Fibroblast of skin of back (primary cell): Measurements from ENCODE around the gene PFDN2.
"Not testable (repeated sequence)": the region's sequence is repeated elsewhere in the genome, so short reads cannot be mapped to it uniquely, and the experiment has no call there.

Experiments
- DNase-seq: peaks from one replicate; pipeline ENCODE4 v3.0.0-alpha.2; 2013

Gene PFDN2

DNA sequence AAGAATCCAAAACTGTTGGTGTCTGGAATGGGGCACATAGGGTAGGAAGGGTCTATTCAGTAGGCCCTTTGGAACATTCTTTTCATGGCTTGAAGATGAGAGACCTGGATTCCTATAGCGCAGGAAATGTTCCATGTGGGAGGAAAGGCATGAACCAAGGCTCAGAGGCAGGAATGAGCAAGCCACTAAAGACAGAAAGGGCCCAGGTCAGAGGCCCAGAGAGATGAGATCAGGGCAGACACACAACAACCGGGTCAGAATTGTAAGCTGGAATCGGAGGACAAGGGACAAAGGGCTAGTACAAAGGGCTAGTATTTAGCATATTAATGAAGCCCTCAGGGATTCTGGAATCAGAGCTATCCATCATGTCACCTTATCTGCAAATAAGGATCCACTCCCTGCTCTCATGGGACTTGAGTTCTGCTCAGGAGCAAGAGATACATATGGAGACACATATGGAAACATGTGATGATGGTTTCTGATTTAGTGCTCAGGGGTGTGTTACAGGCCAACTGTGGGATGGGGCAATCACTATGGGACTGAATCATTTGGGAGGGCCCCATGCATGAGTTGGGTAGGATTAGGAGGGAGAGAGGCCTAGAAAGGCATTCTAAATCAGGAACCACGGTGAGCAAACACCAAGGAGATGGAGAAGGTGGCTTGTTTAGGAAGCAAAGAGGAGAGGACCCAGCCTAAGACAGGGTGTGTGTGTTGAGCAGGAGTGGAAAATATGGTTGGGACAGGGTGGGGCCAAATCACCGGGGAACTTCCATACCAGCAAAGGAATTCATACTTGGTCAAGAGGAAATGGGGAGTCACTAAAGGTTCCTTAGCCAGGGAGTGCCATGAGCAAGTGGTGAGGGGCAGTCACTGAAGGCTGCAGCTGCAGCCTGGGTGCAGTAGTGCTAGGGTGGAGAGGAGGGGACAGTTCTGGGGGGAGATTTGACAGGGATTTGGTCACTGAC, 37.1 kb downstream of the PFDN2 start:
- DNase-seq = peak; percentile 40

GRCh38 chr1:161079436-161080110, 38.3 kb downstream of the PFDN2 start:
- DNase-seq = no peak

DNA sequence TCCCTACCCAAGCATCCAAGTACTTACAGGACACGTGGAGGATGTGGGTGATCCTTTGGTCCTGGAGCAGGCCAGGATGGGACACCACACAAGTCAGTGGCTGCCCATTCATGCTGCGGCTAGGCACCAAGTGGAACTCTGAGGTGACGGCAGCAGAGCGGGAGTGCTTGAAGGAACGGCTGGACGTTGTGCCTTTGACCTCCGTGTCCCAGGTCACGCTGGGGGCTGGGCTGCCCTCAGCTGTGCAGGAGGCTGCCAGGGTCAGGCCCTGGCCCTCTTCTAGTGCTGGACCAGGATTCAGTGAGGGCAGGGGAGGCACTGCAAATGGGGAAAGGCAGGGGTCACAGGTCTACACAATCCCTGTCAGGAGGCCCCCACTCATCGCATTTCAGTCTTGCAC, 40.4 kb downstream of the PFDN2 start:
- no peak for DNase-seq

GRCh38 chr1:161076410-161076809, 41.4 kb downstream of the PFDN2 start:
- DNase-seq = no peak

- DNase-seq = no peak
These were observed 43.0 kb downstream of the PFDN2 start for GRCh38 chr1:161074676-161075368.

DNA sequence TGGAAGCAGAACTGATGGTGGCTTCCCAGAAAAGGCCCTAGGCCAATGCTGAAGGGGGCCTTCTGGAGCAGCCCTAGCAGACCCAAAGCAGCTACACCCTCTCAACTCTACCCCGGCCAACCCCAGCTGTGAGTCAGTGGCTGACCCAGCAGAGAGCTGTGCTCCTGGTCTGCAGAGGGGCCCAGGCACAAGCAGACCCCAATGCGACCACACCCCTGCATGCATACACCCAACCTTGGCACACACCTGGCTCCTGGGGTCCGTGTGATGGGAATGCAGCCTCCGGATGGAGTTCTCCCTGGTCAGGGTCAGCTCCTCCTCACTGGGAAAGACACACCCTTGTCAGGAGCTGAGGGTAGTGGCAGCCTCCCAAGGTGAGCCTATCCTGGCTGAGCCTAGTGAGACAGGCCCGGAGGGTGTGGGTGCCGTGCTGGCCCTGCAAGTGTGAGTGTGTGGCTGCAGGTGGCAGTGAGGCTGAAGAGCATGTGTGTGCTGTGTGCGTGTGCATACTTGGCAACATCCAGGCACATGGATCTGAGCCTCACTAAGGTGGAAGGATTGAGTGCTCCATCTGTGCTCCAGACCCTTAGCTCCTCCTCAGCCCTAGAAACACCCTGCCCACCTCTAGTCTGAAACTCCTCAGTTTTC, 44.2 kb downstream of the PFDN2 start:
- DNase-seq = no peak

DNA sequence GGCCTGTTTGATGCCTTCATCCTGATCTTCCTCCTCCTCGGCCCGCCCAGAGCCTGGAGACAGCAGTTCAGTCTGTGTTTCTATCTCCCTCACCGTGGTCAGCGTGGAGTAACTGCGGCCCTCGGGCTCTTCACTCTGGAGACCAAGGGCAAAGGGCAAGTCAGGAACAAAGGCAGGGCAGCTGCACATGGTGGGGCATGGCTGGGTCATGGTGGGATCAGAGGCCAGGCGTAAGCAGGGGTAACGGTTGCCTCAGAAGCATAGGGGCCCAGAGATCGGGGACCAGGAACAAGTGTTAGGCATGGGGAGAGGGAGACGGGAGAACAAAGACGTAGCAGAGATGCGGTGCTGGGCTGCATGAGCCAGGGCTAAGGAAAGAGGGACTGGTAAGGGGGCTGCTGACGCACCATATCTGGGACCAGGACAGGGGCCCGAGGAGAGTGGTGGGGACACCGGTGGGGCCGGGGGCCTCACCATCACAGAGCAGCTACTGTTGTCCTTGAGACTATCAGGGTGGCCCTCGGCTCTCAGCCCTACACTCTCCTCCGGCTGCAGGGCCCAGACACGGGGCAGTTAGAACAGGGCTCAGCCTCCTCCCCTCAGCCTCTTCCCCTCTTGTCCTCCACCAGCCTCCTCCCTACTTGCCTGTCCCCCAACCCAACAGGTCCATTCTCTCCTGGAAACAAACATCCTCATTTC, 44.9 kb downstream of the PFDN2 start:
- DNase-seq = no peak

DNA sequence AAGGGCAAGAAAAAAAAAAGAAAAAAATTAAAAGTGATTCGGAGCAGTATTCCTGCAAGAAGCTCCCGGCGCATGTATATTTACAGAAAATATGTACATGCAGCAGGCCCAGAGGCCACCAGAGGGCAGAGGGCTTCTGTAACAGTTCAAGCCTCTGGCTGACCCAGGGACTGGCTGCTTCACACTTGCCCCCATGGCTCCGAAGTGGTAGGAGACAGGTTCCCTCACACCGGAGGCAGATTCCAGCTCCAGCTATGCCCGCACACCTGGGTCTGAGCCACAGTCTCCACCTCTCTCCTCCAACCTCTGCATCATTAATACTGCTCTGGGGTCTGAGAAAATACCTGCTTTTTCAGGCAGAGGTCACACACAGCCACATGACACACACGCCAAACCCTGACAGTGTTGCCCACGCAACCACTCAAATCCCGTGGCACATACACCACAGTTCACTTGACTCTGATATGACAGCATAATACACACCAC, 45.9 kb downstream of the PFDN2 start:
- peak; percentile 42 for DNase-seq

- DNase-seq = no peak
These were observed 47.1 kb downstream of the PFDN2 start for GRCh38 chr1:161070761-161071160.

DNA sequence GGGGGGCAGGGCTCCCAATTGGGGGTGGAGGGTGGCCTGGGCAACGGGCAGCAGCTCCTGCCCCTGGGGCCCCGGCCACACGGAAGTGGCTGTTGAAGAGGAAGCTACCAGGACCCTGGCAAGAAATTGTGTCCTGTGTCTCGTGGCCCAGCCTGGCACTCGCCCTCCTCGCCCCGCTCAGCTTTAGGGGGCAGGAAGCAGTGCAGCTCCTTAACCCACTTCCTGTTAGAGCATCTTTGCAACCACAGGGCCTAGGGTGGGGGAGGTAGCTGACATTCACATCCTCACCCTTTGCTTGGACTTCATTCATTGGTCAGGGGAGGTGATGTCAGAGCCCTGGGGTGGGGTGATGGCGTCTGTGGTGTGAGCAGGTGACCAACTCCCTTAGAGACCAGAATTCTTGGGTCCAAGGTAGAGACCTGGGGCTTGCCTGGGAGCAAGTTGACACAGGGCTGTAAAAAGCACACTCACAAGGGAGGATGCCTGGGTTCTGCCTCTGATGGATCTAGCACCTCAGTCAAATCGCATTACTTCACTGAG, 48.0 kb downstream of the PFDN2 start, which contains the start of gene ARHGAP30:
ARHGAP30 (minus strand) TSS at position 161 of the 540 bp plus-strand sequence. CDS start 267 bp downstream, outside the sequence.
- DNase-seq = no peak

DNA sequence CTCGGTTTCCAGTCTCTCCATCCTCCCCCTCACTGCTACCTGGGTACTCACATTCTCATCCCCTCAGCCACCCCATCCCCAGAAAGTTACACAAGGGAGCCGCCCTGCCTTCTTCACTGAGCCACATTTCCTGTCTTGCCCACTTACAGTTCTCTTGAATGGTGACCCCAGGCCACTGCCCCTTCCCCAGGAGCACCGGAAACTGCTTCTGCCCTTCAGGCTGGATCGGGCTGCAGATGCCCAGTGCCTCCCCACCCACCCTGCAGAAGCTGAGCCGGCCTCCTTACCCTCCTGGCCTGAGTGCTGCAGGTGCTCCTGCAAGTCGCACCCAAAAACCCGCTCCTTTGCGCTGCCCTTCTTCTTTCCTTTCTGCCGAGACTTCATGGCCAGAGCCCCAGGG, 48.6 kb downstream of the PFDN2 start:
- DNase-seq = no peak

- peak; percentile 25 for DNase-seq
These were observed 49.3 kb downstream of the PFDN2 start for GRCh38 chr1:161068306-161069234.

DNA sequence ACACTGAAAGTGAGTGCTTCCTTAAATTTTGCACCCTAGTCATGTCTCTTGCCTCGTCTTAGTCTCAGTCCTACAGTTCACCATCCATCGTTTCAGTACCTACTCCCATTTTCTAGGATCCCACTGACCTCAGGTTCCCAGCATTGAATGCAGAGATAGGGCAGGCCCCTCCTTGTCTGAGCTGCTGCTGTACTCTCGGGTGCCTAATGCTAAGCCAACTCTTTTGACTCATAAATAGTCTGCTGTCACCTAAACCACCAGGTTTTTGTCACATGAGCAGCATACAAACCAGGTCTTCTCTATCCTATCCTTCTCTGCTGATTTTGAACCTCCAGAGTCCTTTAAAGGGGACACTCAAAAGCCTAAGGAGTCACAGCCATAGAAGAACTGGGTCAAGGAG, 51.1 kb downstream of the PFDN2 start:
- DNase-seq = no peak

GRCh38 chr1:161065681-161066080, 52.2 kb downstream of the PFDN2 start:
- not testable (repeated sequence) for DNase-seq

- not testable (repeated sequence) for DNase-seq
These were observed 53.9 kb downstream of the PFDN2 start for GRCh38 chr1:161063936-161064335.

- DNase-seq = no peak
These were observed 56.4 kb downstream of the PFDN2 start for GRCh38 chr1:161061419-161061818.

GRCh38 chr1:161059293-161059692, 58.5 kb downstream of the PFDN2 start:
- no peak for DNase-seq

- no peak for DNase-seq
These were observed 63.0 kb downstream of the PFDN2 start for GRCh38 chr1:161054805-161055204.

DNA sequence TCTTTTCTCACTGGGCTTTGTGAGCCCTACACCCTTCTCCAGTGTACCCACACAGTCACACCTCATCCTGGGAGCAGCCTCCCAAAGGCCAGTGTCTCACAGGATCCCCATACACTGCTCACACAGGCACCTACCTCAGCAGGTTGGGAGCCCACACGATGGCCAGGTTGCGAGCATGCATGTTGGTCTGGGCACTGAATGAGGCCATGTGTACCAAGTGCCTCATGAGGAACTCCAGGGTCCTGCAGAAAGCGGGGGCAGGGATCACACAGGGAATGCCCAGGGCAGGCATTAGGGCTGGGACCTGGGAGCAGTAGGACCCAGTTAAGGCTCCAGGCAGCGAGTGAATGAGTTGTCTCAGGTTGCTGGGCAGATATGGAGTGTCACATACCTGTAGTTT, 63.6 kb downstream of the PFDN2 start:
- no peak for DNase-seq

DNA sequence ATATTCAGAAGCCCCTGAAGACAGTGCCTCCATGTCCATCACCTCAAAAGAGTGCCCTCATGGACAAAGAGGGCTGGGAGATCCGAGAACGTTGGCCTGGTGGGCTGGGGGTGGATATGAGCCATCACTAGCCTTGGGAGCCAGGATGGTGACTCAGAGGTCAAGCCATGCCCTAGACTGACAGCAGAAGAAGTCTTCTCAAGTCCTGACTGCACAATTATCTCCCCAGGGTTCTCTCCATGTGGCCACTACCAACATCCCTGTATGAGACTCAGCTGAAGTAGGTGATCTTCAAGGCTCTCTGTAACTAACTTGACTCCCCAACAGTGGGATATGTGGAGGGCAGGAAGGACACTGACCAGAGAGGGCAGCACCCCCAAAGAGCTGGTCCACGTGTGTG, 64.9 kb downstream of the PFDN2 start:
- DNase-seq = no peak
